Placental pericyte (primary cell): ENCODE measurements around the gene SLC39A11. TPM values are rescaled to one million over a fixed set of nuclear protein-coding genes. Genes with fewer than 3 reads are reported as not detected.

ENCODE experiments used
- small RNA-seq: library from RNA; depleted of rRNA; stranded (forward); fragments of <200 nt; gene quantifications from one replicate; pipeline ENCODE3, GENCODE V24; 2012; ENCODE audit warnings: low replicate concordance
- total RNA-seq: library from RNA; depleted of rRNA; stranded (reverse); fragments of >200 nt; gene quantifications from 2 replicates; pipeline ENCODE4 v1.2.3, GENCODE V29; 2012

Gene SLC39A11
- total RNA-seq = 12.7 and 27.1 TPM in 2 replicates

GRCh38 chr17:73092523-73093135, at the start of gene SLC39A11:
SLC39A11 (minus strand) TSS chr17:73092688; CDS start chr17:73088764, 3,924 bp downstream.

Small RNAs within 50 kb of the gene (small RNA-seq; reads per million reads assigned to genes)
- not detected for gene RF00422

Other genes starting within 250 kb of the SLC39A11 start
- gene SSTR2, start 72.3 kb upstream of the SLC39A11 start, total RNA-seq = under 0.01 TPM in 1 of 2 replicates, not detected in the other
- 25.4 and 35.5 TPM in 2 replicates for gene COG1, start 100.4 kb upstream of the SLC39A11 start, total RNA-seq
- gene CPSF4L, start 169.2 kb upstream of the SLC39A11 start, total RNA-seq = not detected in 2 replicates
- gene CDC42EP4, start 219.3 kb upstream of the SLC39A11 start, total RNA-seq = 39.0 and 52.0 TPM in 2 replicates